IgD-negative memory B cell (primary cell): ENCODE results near the gene SLC25A45. TPM values are rescaled to one million over a fixed set of nuclear protein-coding genes. Genes with fewer than 3 reads are reported as not detected.

ENCODE experiments used
- H3K27ac Mint-ChIP-seq, 3 donors: one replicate each; pipeline ENCODE4 v1.8.0; 2020 to 2022; ENCODE audit warnings: mild to moderate bottlenecking in 3 of 3, mixed read lengths in 3 of 3, moderate library complexity in 1 of 3
- H3K27me3 Mint-ChIP-seq: one replicate; pipeline ENCODE4 v1.8.0; 2021; ENCODE audit warnings: mixed read lengths
- H3K36me3 Mint-ChIP-seq: one replicate; pipeline ENCODE4 v1.8.0; 2020; ENCODE audit warnings: mild to moderate bottlenecking, mixed read lengths
- H3K4me1 Mint-ChIP-seq, 3 donors: one replicate each; pipeline ENCODE4 v1.8.0; 2020 to 2022; ENCODE audit warnings: mixed read lengths in 3 of 3, mild to moderate bottlenecking in 1 of 3
- H3K4me3 Mint-ChIP-seq, 4 donors: one replicate each; pipeline ENCODE4 v1.8.0; 2020 to 2022; ENCODE audit warnings: mild to moderate bottlenecking in 4 of 4, mixed read lengths in 4 of 4, moderate library complexity in 3 of 4
- H3K9me3 Mint-ChIP-seq, 3 donors: one replicate each; pipeline ENCODE4 v1.8.0; 2020 to 2021; ENCODE audit warnings: mixed read lengths in 3 of 3, mild to moderate bottlenecking in 1 of 3
- polyA plus RNA-seq: library from polyadenylated mRNA; unstranded; fragments of 300-500 nt; fragmentation: Illumina TruSeq; gene quantifications from one replicate; pipeline ENCODE4 v1.2.3, GENCODE V29; 2021

The SLC25A45 gene
- polyA plus RNA-seq, 1 donor from 2014 or later: 17.8 TPM

DNA sequence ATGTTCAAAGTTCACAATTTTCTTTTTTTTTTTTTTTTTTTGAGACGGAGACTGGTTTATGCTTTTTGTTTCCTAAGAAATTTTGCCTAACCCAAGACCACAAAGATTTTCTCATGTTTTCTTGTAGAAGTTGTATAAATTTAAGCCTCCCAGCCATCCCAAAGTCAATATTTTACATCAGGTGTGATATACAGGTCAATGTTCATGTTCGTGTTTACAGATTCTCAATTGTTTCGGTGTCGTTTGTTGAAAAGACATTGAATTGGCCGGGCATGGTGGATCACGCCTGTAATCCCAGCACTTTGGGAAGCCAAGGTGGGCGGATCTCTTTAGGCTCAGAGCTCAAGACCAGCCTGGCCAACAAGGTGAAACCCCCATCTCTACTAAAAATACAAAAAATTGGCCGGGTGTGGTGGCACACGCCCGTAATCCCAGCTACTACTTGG lies 19.4 kb upstream of the SLC25A45 start:
- Mint-ChIP-seq H3K36me3 (peaks cover 3% of the 10 kb centered on the region), H3K9me3 (no peaks in the 10 kb centered on the region), H3K27me3 (peaks cover 2% of the 10 kb centered on the region), H3K27ac (peak overlapping the region in 1 of 3 donors; percentile 7), H3K4me3 (no peak overlapping the region), H3K4me1 (peaks cover 6 to 17% (median 17%) of the 10 kb centered on the region in 3 donors)

- peaks cover 6 to 17% (median 17%) of the 10 kb centered on the region in 3 donors for H3K4me1 Mint-ChIP-seq
- H3K4me3 Mint-ChIP-seq: no peak overlapping the region
- peaks cover 3% of the 10 kb centered on the region for H3K36me3 Mint-ChIP-seq
- peak overlapping the region in 1 of 3 donors; percentile 7 for H3K27ac Mint-ChIP-seq
- peaks cover 2% of the 10 kb centered on the region for H3K27me3 Mint-ChIP-seq
- H3K9me3 Mint-ChIP-seq: no peaks in the 10 kb centered on the region
These were observed 18.8 kb upstream of the SLC25A45 start for GRCh38 chr11:65401073-65401802.

DNA sequence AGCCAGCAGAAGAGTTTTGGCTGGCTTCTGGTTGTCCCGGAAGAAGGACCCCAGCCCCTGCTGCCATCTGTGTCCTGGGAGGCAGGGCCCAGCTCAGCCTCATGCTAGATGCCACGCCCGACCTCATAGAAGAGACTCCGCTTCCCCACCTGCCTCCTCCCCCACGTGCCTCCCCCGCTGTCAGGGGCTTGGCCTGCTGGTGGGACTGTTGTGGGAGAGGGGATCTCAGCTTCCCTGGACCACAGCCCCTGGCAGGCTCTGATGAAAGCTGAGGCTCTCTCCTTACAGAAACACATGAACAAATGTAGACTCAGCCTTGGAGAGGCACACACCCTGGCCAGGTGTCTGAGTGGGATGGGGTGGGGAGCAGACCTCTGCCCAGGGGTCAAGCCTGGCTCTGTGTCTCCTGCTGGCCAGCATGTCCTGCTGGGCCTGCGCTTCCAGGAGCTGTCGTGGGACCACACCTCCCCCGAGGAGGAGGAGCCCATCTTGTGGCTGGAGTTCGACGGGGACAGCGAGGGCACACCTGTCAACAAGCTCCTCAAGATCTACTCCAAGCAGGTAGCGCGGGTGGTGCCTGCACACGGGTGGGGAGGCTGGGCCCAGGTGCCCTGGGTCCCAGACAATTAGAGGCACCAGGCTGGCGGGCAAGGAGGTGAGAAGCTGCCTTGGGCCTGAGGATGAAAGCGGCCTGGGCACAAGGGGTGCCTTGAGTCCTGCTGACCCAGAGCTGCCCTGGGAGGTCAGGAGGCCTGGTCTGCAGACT lies 18.0 kb upstream of the SLC25A45 start:
- Mint-ChIP-seq H3K36me3 (peaks cover 3% of the 10 kb centered on the region), H3K27ac (peak overlapping the region in 1 of 3 donors; percentile 23), H3K4me3 (no peak overlapping the region), H3K9me3 (no peaks in the 10 kb centered on the region), H3K27me3 (peaks cover 2% of the 10 kb centered on the region), H3K4me1 (peaks cover 6 to 17% (median 17%) of the 10 kb centered on the region in 3 donors)

DNA sequence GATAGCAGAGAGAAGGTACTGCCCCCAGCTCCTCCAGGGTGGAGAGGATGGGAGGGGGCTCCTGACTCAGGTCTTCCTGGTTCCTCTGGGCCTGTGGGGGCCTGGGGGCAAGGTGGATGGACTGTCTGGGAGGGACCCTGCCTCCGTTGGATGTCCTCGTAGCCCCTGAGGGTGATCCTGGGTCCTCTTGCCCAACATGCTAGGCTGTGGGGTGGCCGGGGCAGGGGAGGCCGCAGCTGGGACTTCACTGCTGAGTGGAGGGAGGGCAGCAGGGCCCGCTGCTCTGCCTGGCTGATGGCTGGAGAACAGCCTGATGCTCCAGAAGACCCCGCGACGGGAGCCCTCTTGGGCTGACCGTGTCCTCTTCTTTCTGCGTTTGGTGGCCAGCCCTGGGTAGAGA lies 17.4 kb upstream of the SLC25A45 start:
- Mint-ChIP-seq H3K27me3 (peaks cover 2% of the 10 kb centered on the region), H3K4me1 (peaks cover 6 to 17% (median 17%) of the 10 kb centered on the region in 3 donors), H3K27ac (no peak overlapping the region), H3K4me3 (no peak overlapping the region), H3K36me3 (peaks cover 3% of the 10 kb centered on the region), H3K9me3 (no peaks in the 10 kb centered on the region)

DNA sequence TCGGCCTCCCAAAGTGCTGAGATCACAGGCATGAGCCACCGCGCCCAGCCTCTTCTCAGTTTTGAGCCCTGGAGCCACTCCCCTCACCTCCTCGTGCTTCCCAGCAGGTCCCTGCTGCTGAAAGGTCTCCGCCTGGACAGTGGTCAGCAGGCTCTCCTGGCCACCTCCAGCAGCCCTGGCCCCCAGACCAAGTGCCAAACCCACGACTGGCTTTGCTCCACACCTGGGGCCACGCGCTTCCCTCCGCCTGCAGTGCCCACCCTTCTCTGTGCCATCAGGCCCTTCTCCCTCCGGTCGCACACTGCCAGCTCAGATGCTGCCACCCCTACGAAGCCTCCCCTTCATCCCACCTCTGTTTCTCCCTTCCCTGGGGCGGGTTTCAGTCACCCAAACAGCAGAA lies 16.8 kb upstream of the SLC25A45 start:
- no peaks in the 10 kb centered on the region for H3K9me3 Mint-ChIP-seq
- no peak overlapping the region for H3K27ac Mint-ChIP-seq
- peaks cover 6 to 16% (median 13%) of the 10 kb centered on the region in 3 donors for H3K4me1 Mint-ChIP-seq
- peaks cover 3% of the 10 kb centered on the region for H3K36me3 Mint-ChIP-seq
- no peak overlapping the region for H3K4me3 Mint-ChIP-seq
- H3K27me3 Mint-ChIP-seq: peaks cover 2% of the 10 kb centered on the region

DNA sequence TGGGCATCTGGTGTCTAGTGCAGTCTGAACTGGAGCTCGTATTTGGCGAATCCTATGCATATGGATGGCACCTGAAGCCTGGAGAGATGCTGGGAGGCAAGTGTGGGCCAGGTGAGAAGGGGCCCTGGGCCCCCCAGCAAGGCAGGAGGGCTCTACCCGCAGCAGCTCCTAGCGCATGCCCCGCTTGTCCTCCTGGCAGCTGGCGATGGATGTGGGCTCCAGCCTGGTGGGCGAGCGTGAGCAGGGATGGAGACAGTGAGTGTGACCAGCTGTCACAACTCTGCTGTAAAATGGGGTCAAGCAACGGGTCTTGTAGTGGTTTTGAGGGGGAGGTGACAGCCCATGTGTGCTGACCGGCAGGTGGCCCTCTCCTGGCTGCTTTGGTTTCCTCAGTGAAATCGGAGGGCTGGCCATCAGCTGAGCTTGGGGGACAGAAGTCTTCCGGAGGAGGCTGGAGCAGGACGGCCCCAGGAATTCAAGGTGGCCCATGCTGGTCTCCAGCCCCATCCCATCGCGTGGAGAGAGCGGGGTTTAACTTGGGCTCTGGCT lies 16.0 kb upstream of the SLC25A45 start:
- H3K27me3 Mint-ChIP-seq: peaks cover under 1% of the 10 kb centered on the region
- H3K4me3 Mint-ChIP-seq: no peak overlapping the region
- H3K9me3 Mint-ChIP-seq: no peaks in the 10 kb centered on the region
- peaks cover 3 to 8% (median 7%) of the 10 kb centered on the region in 3 donors for H3K4me1 Mint-ChIP-seq
- H3K27ac Mint-ChIP-seq: no peak overlapping the region
- H3K36me3 Mint-ChIP-seq: peaks cover 3% of the 10 kb centered on the region

- Mint-ChIP-seq H3K27ac (peak overlapping the region in 1 of 3 donors; percentile 87), H3K4me3 (peak overlapping the region in 1 of 4 donors; percentile 38), H3K36me3 (peaks cover 2% of the 10 kb centered on the region), H3K9me3 (no peaks in the 10 kb centered on the region), H3K27me3 (no peaks in the 10 kb centered on the region), H3K4me1 (peaks cover 0 to 6% (median 3%) of the 10 kb centered on the region in 3 donors)
These were observed 14.6 kb upstream of the SLC25A45 start for GRCh38 chr11:65396769-65397745.

DNA sequence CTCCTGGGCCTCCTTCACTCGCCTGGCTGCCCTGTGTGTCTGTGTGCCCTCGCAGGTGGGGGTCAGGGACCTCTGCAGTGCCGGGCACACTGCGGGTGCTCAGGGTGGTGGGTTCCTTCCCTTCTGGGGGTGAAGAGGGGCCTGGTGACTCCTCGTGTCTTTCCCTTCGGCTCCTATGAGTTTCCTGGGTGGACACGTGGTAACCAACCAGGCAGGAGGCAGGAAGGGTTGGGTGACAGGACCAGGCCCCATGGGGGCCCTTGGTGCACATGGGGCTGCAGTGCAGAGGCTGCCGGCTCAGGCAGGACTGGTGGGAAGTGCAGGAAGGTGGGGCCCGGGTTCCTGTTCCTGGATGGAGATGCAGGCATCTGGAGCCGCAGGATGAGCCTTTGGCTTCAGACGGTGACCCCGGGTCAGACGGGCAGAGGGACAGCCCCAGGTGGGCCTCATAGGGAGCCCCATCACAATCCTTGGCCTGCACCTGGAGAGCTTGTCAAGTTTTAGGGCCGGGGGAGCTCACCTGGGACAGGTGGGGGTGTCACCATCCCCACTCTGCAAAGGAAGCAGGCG lies 13.6 kb upstream of the SLC25A45 start:
- Mint-ChIP-seq H3K27me3 (no peaks in the 10 kb centered on the region), H3K4me3 (no peak overlapping the region), H3K4me1 (peaks cover 0 to 9% (median 8%) of the 10 kb centered on the region in 3 donors), H3K27ac (no peak overlapping the region), H3K9me3 (no peaks in the 10 kb centered on the region), H3K36me3 (peaks cover 2% of the 10 kb centered on the region)

DNA sequence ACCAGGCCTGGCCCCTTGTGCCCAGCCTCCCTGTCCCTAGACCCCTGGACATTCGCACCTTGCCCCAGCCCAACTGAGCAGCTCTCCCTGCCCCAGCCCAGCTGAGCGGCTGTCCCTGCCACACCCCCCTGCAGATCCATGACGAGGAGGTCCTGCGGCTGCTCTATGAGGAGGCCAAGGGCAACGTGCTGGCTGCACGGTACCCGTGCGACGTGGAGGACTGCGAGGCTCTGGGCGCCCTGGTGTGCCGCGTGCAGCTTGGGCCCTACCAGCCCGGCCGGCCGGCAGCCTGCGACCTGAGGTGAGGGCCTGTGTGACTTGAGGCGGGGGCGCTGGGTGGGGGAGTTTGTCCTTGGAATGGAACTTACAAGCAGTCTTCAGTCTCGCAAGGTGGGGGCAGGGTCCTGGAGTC lies 11.7 kb upstream of the SLC25A45 start:
- peaks cover 3 to 18% (median 10%) of the 10 kb centered on the region in 3 donors for H3K4me1 Mint-ChIP-seq
- H3K27me3 Mint-ChIP-seq: no peaks in the 10 kb centered on the region
- no peaks in the 10 kb centered on the region for H3K9me3 Mint-ChIP-seq
- no peak overlapping the region for H3K27ac Mint-ChIP-seq
- peaks cover 2% of the 10 kb centered on the region for H3K36me3 Mint-ChIP-seq
- no peak overlapping the region for H3K4me3 Mint-ChIP-seq

- Mint-ChIP-seq H3K27ac (no peak overlapping the region), H3K9me3 (no peaks in the 10 kb centered on the region), H3K4me1 (peaks cover 8 to 23% (median 14%) of the 10 kb centered on the region in 3 donors), H3K4me3 (no peak overlapping the region), H3K36me3 (peaks cover 2% of the 10 kb centered on the region), H3K27me3 (no peaks in the 10 kb centered on the region)
These were observed 11.2 kb upstream of the SLC25A45 start for GRCh38 chr11:65393513-65394079.

DNA sequence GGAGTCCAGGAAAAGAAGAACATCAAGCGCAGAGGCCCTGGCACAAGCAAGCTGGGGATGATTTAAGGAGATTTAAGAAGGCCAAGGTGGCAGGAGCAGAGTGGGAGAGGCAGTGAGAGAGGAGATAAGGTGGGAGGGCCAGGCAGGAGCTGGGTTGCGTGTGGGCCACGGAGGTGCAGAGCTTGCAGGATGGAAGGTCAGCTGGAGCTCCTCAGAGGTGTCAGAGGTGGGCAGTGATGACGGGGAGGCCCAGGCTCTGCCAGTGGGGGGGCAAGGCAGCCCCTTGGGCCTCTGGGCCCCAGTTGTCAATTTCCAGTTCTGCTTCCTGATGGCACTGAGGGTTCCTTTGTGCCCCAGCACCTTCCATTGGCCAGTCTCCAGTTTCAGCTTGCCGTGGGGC lies 10.5 kb upstream of the SLC25A45 start:
- Mint-ChIP-seq H3K4me3 (no peak overlapping the region), H3K4me1 (peaks cover 13 to 28% (median 17%) of the 10 kb centered on the region in 3 donors), H3K9me3 (no peaks in the 10 kb centered on the region), H3K27ac (no peak overlapping the region), H3K27me3 (no peaks in the 10 kb centered on the region), H3K36me3 (peaks cover 2% of the 10 kb centered on the region)

DNA sequence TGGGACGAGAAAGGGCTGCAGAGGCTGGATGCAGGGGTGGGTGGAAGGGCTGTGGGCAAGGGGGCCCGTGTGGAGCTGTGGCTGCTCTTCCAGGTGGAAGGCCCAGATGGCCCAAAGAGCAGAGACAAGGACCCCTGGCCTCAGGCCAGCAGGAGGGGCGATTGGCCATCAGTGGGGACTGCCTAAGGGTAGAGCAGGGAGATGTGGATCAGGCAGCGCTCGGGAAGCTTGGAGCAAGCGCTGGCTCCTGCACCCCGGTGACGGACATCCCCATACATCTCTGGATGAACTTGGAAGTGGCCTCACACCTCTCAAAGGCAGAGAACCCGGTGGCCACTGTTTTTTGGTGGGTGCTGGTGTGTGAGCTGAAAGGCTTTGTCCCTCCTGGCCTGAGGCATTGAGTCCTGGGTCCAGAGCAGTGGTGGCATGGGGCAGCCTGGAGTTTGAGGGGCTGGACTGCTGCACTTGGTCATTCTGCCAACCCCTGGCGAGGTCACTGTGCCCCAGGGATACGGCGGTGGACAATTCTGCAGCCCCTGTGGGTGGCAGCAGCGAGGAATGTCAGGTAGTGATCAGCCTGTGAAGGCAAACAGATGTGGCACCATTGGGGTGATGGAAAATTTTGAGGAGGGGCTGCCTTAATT lies 9.9 kb upstream of the SLC25A45 start:
- peak overlapping the region in 2 of 4 donors; percentile 17 to 23 for H3K4me3 Mint-ChIP-seq

GRCh38 chr11:65390996-65391395 lies 8.6 kb upstream of the SLC25A45 start:
- H3K27me3 Mint-ChIP-seq: no peaks in the 10 kb centered on the region
- H3K9me3 Mint-ChIP-seq: no peaks in the 10 kb centered on the region
- H3K36me3 Mint-ChIP-seq: no peaks in the 10 kb centered on the region
- peak overlapping the region in 2 of 3 donors; percentile 53 to 90 for H3K27ac Mint-ChIP-seq
- peaks cover 11 to 26% (median 13%) of the 10 kb centered on the region in 3 donors for H3K4me1 Mint-ChIP-seq
- H3K4me3 Mint-ChIP-seq: peak overlapping the region in 2 of 4 donors; percentile 35 to 54

More for the DNA sequence above, 9.9 kb upstream of the SLC25A45 start:
- peak overlapping the region in 1 of 3 donors; percentile 23 for H3K27ac Mint-ChIP-seq
- peaks cover 2% of the 10 kb centered on the region for H3K36me3 Mint-ChIP-seq
- H3K4me1 Mint-ChIP-seq: peaks cover 13 to 27% (median 15%) of the 10 kb centered on the region in 3 donors
- H3K9me3 Mint-ChIP-seq: no peaks in the 10 kb centered on the region
- H3K27me3 Mint-ChIP-seq: no peaks in the 10 kb centered on the region
